Mesothelial cell of epicardium (in vitro differentiated cells): Measurements from ENCODE around the gene TSSC4. TPM values are rescaled to one million over a fixed set of nuclear protein-coding genes. Genes with fewer than 3 reads are reported as not detected.
"Not testable (repeated sequence)": the region's sequence is repeated elsewhere in the genome, so short reads cannot be mapped to it uniquely, and the experiment has no call there.

ENCODE experiments used
- DNase-seq, 2 experiments: peaks; one replicate each; pipeline ENCODE4 v3.0.0; 2021; ENCODE audit warnings: low spot score in 2 of 2; ENCODE audit not compliant: unreplicated experiment in 2 of 2
- H3K27ac Mint-ChIP-seq: 2 replicates; pipeline ENCODE4 v1.8.0; 2021; ENCODE audit warnings: mixed read lengths
- H3K27me3 Mint-ChIP-seq: 2 replicates; pipeline ENCODE4 v1.8.0; 2021; ENCODE audit warnings: low read depth, mixed read lengths
- H3K36me3 Mint-ChIP-seq: 2 replicates; pipeline ENCODE4 v1.8.0; 2021; ENCODE audit warnings: mixed read lengths
- H3K4me1 Mint-ChIP-seq: 2 replicates; pipeline ENCODE4 v1.8.0; 2021; ENCODE audit warnings: mixed read lengths
- H3K4me3 Mint-ChIP-seq: 2 replicates; pipeline ENCODE4 v1.8.0; 2021; ENCODE audit warnings: mild to moderate bottlenecking, moderate library complexity, mixed read lengths
- H3K9me3 Mint-ChIP-seq: 2 replicates; pipeline ENCODE4 v1.8.0; 2021; ENCODE audit warnings: mixed read lengths
- total RNA-seq: library from RNA; stranded (reverse); gene quantifications from 3 replicates; pipeline ENCODE4 v1.2.1, GENCODE V29; 2021
- TF ChIP-seq, protein P1 (sequence below): fragments of 200-600 bp; sonication (generic); IDR thresholded peaks from one replicate; pipeline ENCODE4 v1.5.0; 2021; ENCODE audit warnings: antibody characterized with exemption; ENCODE audit not compliant: unreplicated experiment

The TSSC4 gene
- total RNA-seq, 1 donor from 2014 or later: 79.3 TPM

DNA sequence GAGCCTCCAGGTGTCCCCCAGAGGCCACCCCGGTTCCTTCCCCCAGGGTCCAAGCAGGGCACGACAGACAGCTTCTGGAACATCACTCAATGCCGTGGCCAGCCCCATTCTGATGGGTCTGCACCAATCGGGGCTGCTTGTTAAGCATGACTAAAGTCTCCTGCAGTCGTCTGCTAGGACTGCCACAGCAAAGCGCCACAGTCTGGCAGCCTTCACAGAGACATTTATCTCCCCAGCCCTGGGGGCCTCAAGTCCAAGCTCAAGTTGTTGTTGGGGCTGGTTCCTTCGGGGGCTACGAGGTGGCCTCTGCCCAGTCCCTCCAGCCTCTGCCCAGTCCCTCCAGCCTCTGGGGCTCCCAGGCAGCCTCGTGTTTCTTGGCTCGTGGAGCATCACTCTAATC is 37.4 kb upstream of the TSSC4 start:
- TF ChIP-seq, protein P1, sequence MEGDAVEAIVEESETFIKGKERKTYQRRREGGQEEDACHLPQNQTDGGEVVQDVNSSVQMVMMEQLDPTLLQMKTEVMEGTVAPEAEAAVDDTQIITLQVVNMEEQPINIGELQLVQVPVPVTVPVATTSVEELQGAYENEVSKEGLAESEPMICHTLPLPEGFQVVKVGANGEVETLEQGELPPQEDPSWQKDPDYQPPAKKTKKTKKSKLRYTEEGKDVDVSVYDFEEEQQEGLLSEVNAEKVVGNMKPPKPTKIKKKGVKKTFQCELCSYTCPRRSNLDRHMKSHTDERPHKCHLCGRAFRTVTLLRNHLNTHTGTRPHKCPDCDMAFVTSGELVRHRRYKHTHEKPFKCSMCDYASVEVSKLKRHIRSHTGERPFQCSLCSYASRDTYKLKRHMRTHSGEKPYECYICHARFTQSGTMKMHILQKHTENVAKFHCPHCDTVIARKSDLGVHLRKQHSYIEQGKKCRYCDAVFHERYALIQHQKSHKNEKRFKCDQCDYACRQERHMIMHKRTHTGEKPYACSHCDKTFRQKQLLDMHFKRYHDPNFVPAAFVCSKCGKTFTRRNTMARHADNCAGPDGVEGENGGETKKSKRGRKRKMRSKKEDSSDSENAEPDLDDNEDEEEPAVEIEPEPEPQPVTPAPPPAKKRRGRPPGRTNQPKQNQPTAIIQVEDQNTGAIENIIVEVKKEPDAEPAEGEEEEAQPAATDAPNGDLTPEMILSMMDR: no peak
- Mint-ChIP-seq H3K4me1 (no peaks in the 10 kb centered on the region), H3K4me3 (no peak overlapping the region), H3K36me3 (no peaks in the 10 kb centered on the region), H3K9me3 (no peaks in the 10 kb centered on the region), H3K27ac (no peak overlapping the region), H3K27me3 (no peaks in the 10 kb centered on the region)
- no peak for DNase-seq

GRCh38 chr11:2363577-2364370 is 36.8 kb upstream of the TSSC4 start:
- Mint-ChIP-seq H3K36me3 (no peaks in the 10 kb centered on the region), H3K27ac (no peak overlapping the region), H3K27me3 (no peaks in the 10 kb centered on the region), H3K9me3 (no peaks in the 10 kb centered on the region), H3K4me1 (no peaks in the 10 kb centered on the region), H3K4me3 (no peak overlapping the region)
- TF ChIP-seq, protein P1: no peak
- no peak for DNase-seq

DNA sequence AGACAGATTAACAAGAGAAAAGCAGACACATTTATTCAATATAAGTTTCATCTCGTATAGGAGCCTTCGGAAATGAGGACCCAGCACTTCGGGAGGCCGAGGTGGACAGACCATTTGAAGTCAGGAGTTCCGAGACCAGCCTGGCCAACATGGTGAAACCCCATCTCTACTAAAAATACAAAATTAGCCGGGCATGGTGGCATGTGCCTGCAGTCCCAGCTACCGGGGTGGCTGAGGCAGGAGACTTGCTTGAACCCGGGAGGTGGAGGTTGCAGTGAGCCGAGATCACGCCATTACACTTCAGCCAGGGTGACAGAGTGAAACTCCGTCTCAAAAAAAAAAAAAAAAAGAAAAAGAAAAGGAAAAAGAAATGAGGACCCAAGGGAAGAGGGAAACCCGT is 36.2 kb upstream of the TSSC4 start:
- not testable (repeated sequence) for H3K4me1 Mint-ChIP-seq, H3K27me3 Mint-ChIP-seq, H3K36me3 Mint-ChIP-seq, H3K4me3 Mint-ChIP-seq, DNase-seq, H3K9me3 Mint-ChIP-seq, H3K27ac Mint-ChIP-seq

DNA sequence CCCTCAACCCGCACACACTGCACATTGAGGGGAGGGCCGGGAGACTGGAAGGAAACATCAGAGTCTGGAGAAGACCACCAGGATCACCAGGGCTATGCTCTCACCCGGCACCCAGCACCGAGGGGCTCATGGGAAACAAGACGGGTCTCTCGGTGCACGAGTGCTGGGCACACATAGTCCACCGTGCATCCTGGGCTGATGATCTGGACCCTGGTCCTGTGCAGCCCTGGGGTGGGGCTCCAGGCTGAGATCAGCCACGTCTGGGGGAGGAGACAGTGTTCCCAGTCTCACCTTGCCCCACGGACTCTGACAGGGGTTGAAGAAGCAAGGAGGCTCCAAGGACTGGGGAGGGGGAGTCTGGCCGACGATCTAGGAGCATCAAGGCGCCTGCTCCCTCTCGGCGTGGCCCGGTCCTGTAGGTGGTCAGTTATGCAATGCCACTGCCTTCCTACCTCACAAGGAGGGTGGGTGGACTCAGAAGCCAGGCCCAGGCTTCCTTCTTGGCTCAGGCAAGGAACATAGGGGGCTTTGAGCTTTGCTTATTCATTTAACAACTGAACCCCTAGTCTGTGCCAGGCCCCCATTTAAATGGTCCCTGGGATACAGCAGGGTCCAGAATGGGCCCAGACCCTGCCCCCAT is 34.9 kb upstream of the TSSC4 start:
- TF ChIP-seq, protein P1: no peak
- no peak for DNase-seq
- no peaks in the 10 kb centered on the region for H3K27me3 Mint-ChIP-seq
- no peaks in the 10 kb centered on the region for H3K9me3 Mint-ChIP-seq
- no peak overlapping the region for H3K27ac Mint-ChIP-seq
- no peak overlapping the region for H3K4me3 Mint-ChIP-seq
- no peaks in the 10 kb centered on the region for H3K4me1 Mint-ChIP-seq
- no peaks in the 10 kb centered on the region for H3K36me3 Mint-ChIP-seq

DNA sequence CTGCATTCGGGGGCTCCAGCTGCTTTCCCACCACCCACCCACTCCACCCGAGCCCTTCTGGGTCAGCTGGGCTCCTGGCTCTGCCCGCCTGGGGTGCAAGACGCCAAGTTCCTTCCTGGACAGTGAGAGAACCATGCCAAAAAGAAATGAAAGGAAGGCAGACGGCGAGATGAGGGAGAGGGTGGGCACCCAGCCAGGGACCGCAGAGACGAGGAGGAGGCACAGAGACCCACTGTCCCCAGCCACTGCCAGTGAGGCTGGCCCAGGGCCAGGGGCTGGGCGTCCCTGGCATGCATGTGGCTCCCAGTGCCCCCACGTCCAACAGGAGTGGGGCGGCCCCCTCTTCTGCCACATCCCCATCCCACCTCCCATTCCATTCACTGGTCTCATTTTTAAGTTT is 34.3 kb upstream of the TSSC4 start:
- H3K9me3 Mint-ChIP-seq: no peaks in the 10 kb centered on the region
- no peaks in the 10 kb centered on the region for H3K36me3 Mint-ChIP-seq
- no peaks in the 10 kb centered on the region for H3K27me3 Mint-ChIP-seq
- no peaks in the 10 kb centered on the region for H3K4me1 Mint-ChIP-seq
- TF ChIP-seq, protein P1: no peak
- H3K4me3 Mint-ChIP-seq: no peak overlapping the region
- no peak for DNase-seq
- no peak overlapping the region for H3K27ac Mint-ChIP-seq

- H3K27ac Mint-ChIP-seq: no peak overlapping the region
- H3K36me3 Mint-ChIP-seq: no peaks in the 10 kb centered on the region
- TF ChIP-seq, protein P1: no peak
- no peaks in the 10 kb centered on the region for H3K4me1 Mint-ChIP-seq
- peaks cover 4% of the 10 kb centered on the region for H3K9me3 Mint-ChIP-seq
- no peaks in the 10 kb centered on the region for H3K27me3 Mint-ChIP-seq
- DNase-seq: no peak
- H3K4me3 Mint-ChIP-seq: no peak overlapping the region
Observed at GRCh38 chr11:2366733-2367132, 33.8 kb upstream of the TSSC4 start.
